Glutamatergic neuron (in vitro differentiated cells): Measurements from ENCODE around the gene TEX264. TPM values are rescaled to one million over a fixed set of nuclear protein-coding genes. Genes with fewer than 3 reads are reported as not detected.

ENCODE experiments used
- DNase-seq: peaks from one replicate; pipeline ENCODE4 v3.0.0; 2022
- H3K27ac Mint-ChIP-seq: one replicate; pipeline ENCODE4 v1.8.0; 2020; ENCODE audit warnings: mild to moderate bottlenecking, mixed read lengths, inconsistent platforms; ENCODE audit not compliant: unreplicated experiment
- H3K27me3 Mint-ChIP-seq: one replicate; pipeline ENCODE4 v1.8.0; 2020; ENCODE audit warnings: mild to moderate bottlenecking, moderate library complexity, mixed read lengths, inconsistent platforms; ENCODE audit not compliant: unreplicated experiment
- H3K36me3 Mint-ChIP-seq: one replicate; pipeline ENCODE4 v1.8.0; 2020; ENCODE audit warnings: mild to moderate bottlenecking, mixed read lengths, inconsistent platforms; ENCODE audit not compliant: unreplicated experiment
- H3K4me1 Mint-ChIP-seq: one replicate; pipeline ENCODE4 v1.8.0; 2020; ENCODE audit warnings: mild to moderate bottlenecking, low read depth, mixed read lengths, inconsistent platforms; ENCODE audit not compliant: unreplicated experiment
- H3K4me3 Mint-ChIP-seq: one replicate; pipeline ENCODE4 v1.8.0; 2020; ENCODE audit warnings: mild to moderate bottlenecking, mixed read lengths, inconsistent platforms; ENCODE audit not compliant: unreplicated experiment
- H3K9me3 Mint-ChIP-seq: one replicate; pipeline ENCODE4 v1.8.0; 2020; ENCODE audit warnings: mild to moderate bottlenecking, moderate library complexity, mixed read lengths, inconsistent platforms; ENCODE audit not compliant: unreplicated experiment
- total RNA-seq: library from RNA; stranded (reverse); fragmentation: NEBNext Ultra II Directional; extraction: Animal tissue kit (Norgen Biotek cat#: 25700); gene quantifications from one replicate; pipeline ENCODE4 v1.2.1, GENCODE V29; 2021; ENCODE audit not compliant: unreplicated experiment
- TF ChIP-seq, protein P1 (sequence below): fragments of 200-600 bp; sonication (generic); IDR thresholded peaks from one replicate; pipeline ENCODE4 v1.5.0; 2021; ENCODE audit not compliant: partially characterized antibody, unreplicated experiment

Gene TEX264
- total RNA-seq, 1 donor from 2014 or later, result 13.2 TPM

DNA sequence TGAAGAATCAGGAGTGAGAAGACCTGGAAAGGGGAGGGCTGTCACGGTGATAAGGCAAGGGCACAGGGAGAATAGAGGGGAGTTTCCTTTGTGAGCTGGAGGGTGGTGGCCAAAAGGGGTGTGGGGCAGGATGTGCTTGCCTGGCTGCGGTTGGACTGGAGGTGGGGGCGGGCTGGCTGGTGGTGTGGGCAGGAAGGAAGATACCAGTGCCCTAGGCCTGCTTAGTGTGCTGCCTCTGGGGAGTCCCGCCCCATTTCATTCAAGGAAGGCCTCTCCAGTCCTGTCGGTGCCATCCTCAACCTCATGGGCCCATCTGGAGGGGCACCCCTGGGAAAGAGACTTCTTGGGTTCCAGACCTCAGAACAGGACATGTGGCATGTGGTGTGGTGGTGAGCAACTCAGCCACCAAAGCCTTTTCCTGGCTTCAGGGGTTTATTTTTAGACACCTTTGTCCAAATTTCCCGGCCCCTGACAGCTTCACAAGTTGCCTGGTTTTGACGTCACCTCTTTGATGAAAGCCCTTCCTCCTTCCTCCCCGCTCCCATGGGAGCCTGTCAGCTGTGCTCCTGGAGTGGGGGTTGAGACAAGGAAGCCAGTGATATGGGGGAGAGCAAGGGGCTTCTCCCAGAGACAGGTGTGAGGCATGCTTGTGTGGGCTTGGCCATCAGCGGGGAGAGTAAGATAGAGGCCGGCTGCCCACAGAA, 15.6 kb downstream of the TEX264 start:
- peak overlapping the region; percentile 72 for H3K4me3 Mint-ChIP-seq
- peaks cover 38% of the 10 kb centered on the region for H3K4me1 Mint-ChIP-seq
- H3K9me3 Mint-ChIP-seq, result peaks cover 15% of the 10 kb centered on the region
- no peak for DNase-seq
- no peaks in the 10 kb centered on the region for H3K36me3 Mint-ChIP-seq
- TF ChIP-seq, protein P1, sequence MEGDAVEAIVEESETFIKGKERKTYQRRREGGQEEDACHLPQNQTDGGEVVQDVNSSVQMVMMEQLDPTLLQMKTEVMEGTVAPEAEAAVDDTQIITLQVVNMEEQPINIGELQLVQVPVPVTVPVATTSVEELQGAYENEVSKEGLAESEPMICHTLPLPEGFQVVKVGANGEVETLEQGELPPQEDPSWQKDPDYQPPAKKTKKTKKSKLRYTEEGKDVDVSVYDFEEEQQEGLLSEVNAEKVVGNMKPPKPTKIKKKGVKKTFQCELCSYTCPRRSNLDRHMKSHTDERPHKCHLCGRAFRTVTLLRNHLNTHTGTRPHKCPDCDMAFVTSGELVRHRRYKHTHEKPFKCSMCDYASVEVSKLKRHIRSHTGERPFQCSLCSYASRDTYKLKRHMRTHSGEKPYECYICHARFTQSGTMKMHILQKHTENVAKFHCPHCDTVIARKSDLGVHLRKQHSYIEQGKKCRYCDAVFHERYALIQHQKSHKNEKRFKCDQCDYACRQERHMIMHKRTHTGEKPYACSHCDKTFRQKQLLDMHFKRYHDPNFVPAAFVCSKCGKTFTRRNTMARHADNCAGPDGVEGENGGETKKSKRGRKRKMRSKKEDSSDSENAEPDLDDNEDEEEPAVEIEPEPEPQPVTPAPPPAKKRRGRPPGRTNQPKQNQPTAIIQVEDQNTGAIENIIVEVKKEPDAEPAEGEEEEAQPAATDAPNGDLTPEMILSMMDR, result no peak
- peaks cover 2% of the 10 kb centered on the region for H3K27me3 Mint-ChIP-seq
- H3K27ac Mint-ChIP-seq, result peak overlapping the region; percentile 8

DNA sequence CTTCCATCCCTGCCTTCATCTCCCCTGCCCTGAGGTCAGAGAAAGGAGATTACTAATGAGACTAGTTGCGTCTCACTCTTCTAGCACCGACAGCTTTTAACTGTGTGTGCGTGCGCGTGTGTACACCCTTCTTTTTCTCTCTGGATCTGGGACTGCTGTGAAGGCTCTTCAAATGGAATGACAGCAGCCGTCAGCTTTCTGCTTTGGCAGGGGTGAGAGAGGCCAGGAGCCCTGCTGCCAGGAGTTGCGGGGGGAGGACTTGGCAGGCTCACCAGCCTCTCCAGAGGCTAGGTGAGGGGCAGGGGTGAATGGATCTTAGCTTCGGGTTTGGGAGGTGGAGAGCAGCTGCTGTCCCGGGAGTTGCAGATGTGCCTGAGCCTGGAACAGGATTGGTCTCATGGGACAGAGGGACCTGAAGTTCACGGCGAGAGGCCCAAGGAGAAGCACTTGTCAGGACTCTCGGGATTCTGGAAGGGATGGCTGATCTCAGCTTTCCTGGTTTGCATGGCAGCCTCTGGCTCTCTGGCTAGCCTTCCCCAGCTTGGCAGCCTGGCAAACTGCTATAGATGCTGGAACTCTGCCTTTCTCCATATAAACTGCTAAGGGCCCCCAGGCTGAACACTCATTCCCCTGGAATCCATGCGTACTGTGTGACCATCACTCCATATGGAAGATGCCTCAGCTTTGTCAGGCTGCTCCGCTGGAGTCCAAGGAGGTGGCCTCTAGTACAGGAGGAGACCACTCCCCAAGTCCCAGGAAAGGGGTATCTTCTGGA, 16.6 kb downstream of the TEX264 start:
- H3K4me3 Mint-ChIP-seq, result peak overlapping the region; percentile 72
- peak overlapping the region; percentile 46 for H3K27ac Mint-ChIP-seq
- peaks cover 15% of the 10 kb centered on the region for H3K9me3 Mint-ChIP-seq
- H3K27me3 Mint-ChIP-seq, result peaks cover 2% of the 10 kb centered on the region
- TF ChIP-seq, protein P1, result no peak
- no peaks in the 10 kb centered on the region for H3K36me3 Mint-ChIP-seq
- peaks cover 34% of the 10 kb centered on the region for H3K4me1 Mint-ChIP-seq
- no peak for DNase-seq

DNA sequence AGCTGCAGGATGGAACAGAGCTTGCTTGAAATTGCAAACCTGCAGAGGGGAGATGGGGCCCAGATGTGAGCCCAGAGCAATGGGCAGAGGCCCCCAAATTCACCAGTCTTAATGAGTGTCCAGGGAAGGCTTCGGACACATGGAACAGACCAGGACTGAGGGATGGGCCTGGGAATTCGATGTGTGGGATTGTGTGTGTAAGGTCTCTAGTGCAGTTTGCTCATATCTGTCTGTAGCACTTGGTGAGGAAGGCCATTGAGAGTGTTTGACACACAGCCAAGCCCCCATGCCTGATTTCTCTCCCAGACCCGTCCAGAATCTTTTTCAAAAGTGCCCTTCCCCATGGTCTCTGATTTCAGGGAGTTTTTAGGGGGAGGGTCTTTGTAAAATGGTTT, 17.2 kb downstream of the TEX264 start:
- peaks cover 32% of the 10 kb centered on the region for H3K4me1 Mint-ChIP-seq
- H3K4me3 Mint-ChIP-seq, result no peak overlapping the region
- TF ChIP-seq, protein P1, result no peak
- no peaks in the 10 kb centered on the region for H3K36me3 Mint-ChIP-seq
- DNase-seq, result no peak
- H3K9me3 Mint-ChIP-seq, result peaks cover 15% of the 10 kb centered on the region
- peaks cover 2% of the 10 kb centered on the region for H3K27me3 Mint-ChIP-seq
- no peak overlapping the region for H3K27ac Mint-ChIP-seq

DNA sequence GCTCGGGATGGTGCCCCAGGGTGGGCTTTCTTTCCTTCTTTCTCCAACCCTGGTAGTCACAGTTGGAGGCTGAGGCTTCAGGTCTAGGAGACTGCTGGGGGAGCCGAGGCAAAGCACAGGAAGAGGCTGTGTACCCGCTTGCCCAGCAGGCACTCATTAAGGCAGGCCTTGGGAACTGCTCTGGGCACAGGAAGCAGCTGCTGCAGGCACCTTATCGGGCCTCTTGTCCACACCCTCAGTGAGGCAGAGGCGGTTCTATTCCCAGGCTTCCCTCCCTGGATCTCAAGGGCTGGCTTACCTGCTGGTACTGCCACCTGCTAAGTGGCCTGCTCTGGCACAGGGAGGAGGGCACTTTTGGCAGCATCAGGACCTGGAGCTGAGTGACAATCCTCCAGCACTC, 20.0 kb downstream of the TEX264 start:
- Mint-ChIP-seq H3K27ac (no peak overlapping the region), H3K4me1 (peaks cover 24% of the 10 kb centered on the region), H3K27me3 (peaks cover 6% of the 10 kb centered on the region), H3K36me3 (no peaks in the 10 kb centered on the region), H3K9me3 (peaks cover 7% of the 10 kb centered on the region), H3K4me3 (no peak overlapping the region)
- no peak for DNase-seq
- TF ChIP-seq, protein P1, result no peak

DNA sequence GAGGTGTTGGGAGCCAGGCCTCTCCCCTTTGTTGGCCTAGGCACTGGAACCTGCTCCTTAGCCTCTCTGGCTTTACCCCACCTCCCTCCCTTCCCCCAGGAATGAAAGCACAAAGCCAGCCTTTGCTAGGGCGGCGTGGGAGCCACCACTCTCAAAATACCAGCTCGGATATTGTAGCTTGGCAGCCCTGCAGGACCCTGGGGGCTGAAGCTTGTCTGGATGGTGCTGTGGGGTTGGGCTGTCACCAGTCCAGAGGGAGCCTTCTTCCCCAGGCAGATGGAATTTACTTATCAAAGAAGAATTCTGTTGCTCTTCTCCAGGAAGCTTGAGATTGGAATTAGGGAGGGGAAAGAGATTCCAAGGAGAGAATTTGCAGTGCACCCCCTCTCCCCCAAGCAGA, 20.9 kb downstream of the TEX264 start:
- peaks cover 6% of the 10 kb centered on the region for H3K27me3 Mint-ChIP-seq
- DNase-seq, result no peak
- H3K36me3 Mint-ChIP-seq, result no peaks in the 10 kb centered on the region
- TF ChIP-seq, protein P1, result no peak
- H3K4me3 Mint-ChIP-seq, result no peak overlapping the region
- no peak overlapping the region for H3K27ac Mint-ChIP-seq
- peaks cover 20% of the 10 kb centered on the region for H3K4me1 Mint-ChIP-seq
- peaks cover 3% of the 10 kb centered on the region for H3K9me3 Mint-ChIP-seq
